B cell (primary cell): ENCODE measurements around the gene SPPL3. TPM values are rescaled to one million over a fixed set of nuclear protein-coding genes. Genes with fewer than 3 reads are reported as not detected.

ENCODE experiments used
- ATAC-seq: fragments of 200-7000 bp; cut with Tn5 transposase; one replicate; pipeline ENCODE4 v1.10.0; 2021; ENCODE audit warnings: low read depth, mild to moderate bottlenecking, moderate number of reproducible peaks, moderate library complexity
- CTCF ChIA-PET: fragments of 350-600 bp; sonication (Branson Sonifier 250); formaldehyde crosslinking; loops from one replicate; lab custom pipeline; 2021; ENCODE audit warnings: antibody characterized with exemption, inconsistent platforms; lab: Charles Lee
- POLR2A ChIA-PET: fragments of 350-600 bp; sonication (Branson Sonifier 250); formaldehyde crosslinking; loops from one replicate; lab custom pipeline; 2021; ENCODE audit warnings: antibody characterized with exemption; lab: Charles Lee
- DNase-seq: peaks from one replicate; pipeline ENCODE4 v3.0.0; 2013
- H2AFZ ChIP-seq: 2 replicates; pipeline ENCODE4 v1.6.1; 2012; ENCODE audit warnings: mild to moderate bottlenecking, low read depth, low read length; ENCODE audit not compliant: insufficient read depth, poor library complexity, severe bottlenecking
- H3K27ac ChIP-seq, 2 donors: 1 replicate in 1 of 2; 2 replicates in 1 of 2; pipeline ENCODE4 v1.5.1; 2012 to 2013; ENCODE audit warnings: low read length in 2 of 2, mild to moderate bottlenecking in 2 of 2, moderate library complexity in 1 of 2
- H3K27me3 ChIP-seq, 4 experiments: fragments of 200-600 bp in 1 of 4; sonication (generic) in 1 of 4; replicated peaks in 1 of 4; 1 replicate in 2 of 4; 2 replicates in 2 of 4; pipeline versions ENCODE4 v1.6.1 to v1.7.0; 2013 to 2016; ENCODE audit warnings: low read length in 3 of 4, mild to moderate bottlenecking in 2 of 4, mixed read lengths in 1 of 4, moderate library complexity in 1 of 4; ENCODE audit not compliant: insufficient read depth in 4 of 4, control insufficient read depth in 3 of 4; ENCODE audit errors: control extremely low read depth in 1 of 4
- H3K36me3 ChIP-seq, 2 experiments: replicated peaks in 1 of 2; 1 replicate in 1 of 2; 2 replicates in 1 of 2; pipeline versions ENCODE4 v1.6.1 to v1.7.1; 2013; ENCODE audit warnings: low read length in 1 of 2; ENCODE audit not compliant: insufficient read depth in 2 of 2, control insufficient read depth in 1 of 2; ENCODE audit errors: control extremely low read depth in 1 of 2, extremely low read depth in 1 of 2
- H3K4me1 ChIP-seq, 2 donors: fragments of 200-600 bp in 1 of 2; sonication (generic) in 1 of 2; 1 replicate in 1 of 2; 2 replicates in 1 of 2; pipeline versions ENCODE4 v1.5.1 to v1.6.1; 2013 to 2017; ENCODE audit warnings: low read length in 2 of 2; ENCODE audit not compliant: control insufficient read depth in 2 of 2, insufficient read depth in 2 of 2
- H3K4me2 ChIP-seq: replicated peaks from 2 replicates; pipeline ENCODE3; 2012; ENCODE audit warnings: mild to moderate bottlenecking, low read depth, low read length; ENCODE audit not compliant: poor library complexity, severe bottlenecking
- H3K4me3 ChIP-seq, 5 experiments: fragments of 200-600 bp in 1 of 5; sonication (generic) in 1 of 5; 1 replicate in 3 of 5; 2 replicates in 2 of 5; pipeline versions ENCODE4 v1.5.1 to v1.7.0; 2011 to 2016; ENCODE audit warnings: low read length in 4 of 5, mild to moderate bottlenecking in 4 of 5, low read depth in 2 of 5, control low read depth in 1 of 5, moderate library complexity in 1 of 5; ENCODE audit not compliant: insufficient read depth in 1 of 5; ENCODE audit errors: control extremely low read depth in 1 of 5, extremely low read depth in 1 of 5
- H3K79me2 ChIP-seq: fragments of 200-600 bp; sonication (generic); one replicate; pipeline ENCODE4 v1.6.0; 2016; ENCODE audit warnings: low read length; ENCODE audit not compliant: control insufficient read depth, insufficient read depth
- H3K9ac ChIP-seq: fragments of 200-600 bp; sonication (generic); 2 replicates; pipeline ENCODE4 v1.6.1; 2017; ENCODE audit warnings: mild to moderate bottlenecking, low read length, moderate library complexity
- H3K9me3 ChIP-seq, 3 donors: one replicate each; pipeline versions ENCODE4 v1.6.1 to v1.7.1; 2013; ENCODE audit warnings: low read length in 2 of 3; ENCODE audit not compliant: control insufficient read depth in 2 of 3, insufficient read depth in 1 of 3; ENCODE audit errors: control extremely low read depth in 1 of 3
- H4K20me1 ChIP-seq: 2 replicates; pipeline ENCODE4 v1.6.0; 2012; ENCODE audit warnings: mild to moderate bottlenecking, low read length; ENCODE audit not compliant: insufficient read depth, control insufficient read depth, poor library complexity, severe bottlenecking
- H3K27ac Mint-ChIP-seq: one replicate; pipeline ENCODE4 v1.8.0; 2021; ENCODE audit warnings: mixed read lengths
- H3K27me3 Mint-ChIP-seq: one replicate; pipeline ENCODE4 v1.8.0; 2021; ENCODE audit warnings: mixed read lengths
- H3K4me1 Mint-ChIP-seq: one replicate; pipeline ENCODE4 v1.8.0; 2021; ENCODE audit warnings: mixed read lengths
- H3K4me3 Mint-ChIP-seq: one replicate; pipeline ENCODE4 v1.8.0; 2021; ENCODE audit warnings: mixed read lengths
- H3K9me3 Mint-ChIP-seq: one replicate; pipeline ENCODE4 v1.8.0; 2022; ENCODE audit warnings: mixed read lengths; ENCODE audit not compliant: insufficient read depth
- EZH2 ChIP-seq: IDR thresholded peaks from 2 replicates; pipeline ENCODE4 v1.6.1; 2012; ENCODE audit warnings: borderline replicate concordance, low read depth, mild to moderate bottlenecking, moderate library complexity, low read length; ENCODE audit not compliant: insufficient read depth, poor library complexity, severe bottlenecking
- WGBS: methylation state at CpG from one replicate; pipeline ENCODE4 v1.1.5; 2013; ENCODE audit warnings: missing lambda C conversion rate; ENCODE audit not compliant: insufficient coverage; 5-methylcytosine and 5-hydroxymethylcytosine counted together
- intact Hi-C: fragments of 100-400 bp; cut with micrococcal nuclease; formaldehyde crosslinking; loops from one replicate; pipeline ENCODE4 v1.10.0; 2022
- polyA plus RNA-seq: library from polyadenylated mRNA; depleted of rRNA; stranded (reverse); fragments of >200 nt; gene quantifications from 2 replicates; pipeline ENCODE4 v1.2.3, GENCODE V29; 2012
- total RNA-seq, 2 donors: library from RNA; stranded (reverse); fragments of 120-200 nt in 1 of 2; gene quantifications; 1 replicate in 1 of 2; 2 replicates in 1 of 2; pipeline versions ENCODE4 v1.2.3 to v1.2.4, GENCODE V29; 2013 to 2022
- TF ChIP-seq, protein P1 (sequence below): fragments of 200-600 bp; IDR thresholded peaks from one replicate; pipeline ENCODE4 v1.8.0; 2022; ENCODE audit warnings: antibody characterized with exemption, mild to moderate bottlenecking

SPPL3 gene
- total and polyA plus RNA-seq, 2 donors (not counting 1 experiment from before 2014, with no cell fraction given), result 12.3 to 43.6 TPM

DNA sequence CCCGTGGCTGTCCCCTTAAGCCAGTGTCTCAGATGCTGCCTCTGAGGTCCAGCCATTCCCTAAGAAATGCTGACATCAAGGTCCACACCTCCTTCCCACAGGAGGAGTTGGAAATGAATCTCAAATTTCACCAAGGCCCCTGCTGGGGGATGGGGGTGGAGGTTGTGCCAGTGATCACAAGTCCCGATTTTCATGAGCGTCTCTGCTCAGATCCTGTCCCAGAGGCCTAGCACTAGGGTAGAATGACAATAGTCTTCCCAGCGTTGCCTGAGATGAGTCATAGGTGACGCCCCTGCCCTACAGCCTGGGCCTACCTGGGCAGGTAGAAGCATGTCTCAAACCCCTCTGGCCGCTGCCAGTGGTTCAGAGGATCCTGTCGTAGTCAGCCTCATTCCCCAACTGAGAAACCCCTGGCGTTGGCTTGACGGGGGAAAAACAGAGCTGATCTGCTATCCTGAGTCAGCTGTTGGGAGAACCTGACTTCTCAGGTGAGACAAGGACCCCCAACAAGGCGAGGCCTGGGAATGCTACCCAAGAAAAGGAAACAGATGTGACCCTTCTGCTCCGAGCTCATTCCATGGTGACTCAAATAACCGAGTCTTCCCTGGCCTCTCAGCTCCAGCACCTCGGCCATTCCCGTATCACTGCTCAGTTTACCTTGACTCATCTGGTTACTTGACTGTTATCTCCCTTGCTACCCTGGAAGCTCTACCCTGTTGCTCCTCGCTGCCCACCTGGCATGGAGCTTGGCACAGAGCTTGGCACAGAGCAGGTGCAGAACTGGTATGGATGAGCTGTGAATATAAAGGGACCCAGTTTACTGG, 21.8 kb upstream of the SPPL3 start:
- Mint-ChIP-seq H3K9me3 (no peaks in the 10 kb centered on the region), H3K4me1 (no peaks in the 10 kb centered on the region), H3K4me3 (no peak overlapping the region), H3K27ac (no peak overlapping the region), H3K27me3 (no peaks in the 10 kb centered on the region)
- no peak for TF ChIP-seq EZH2
- TF ChIP-seq, protein P1, sequence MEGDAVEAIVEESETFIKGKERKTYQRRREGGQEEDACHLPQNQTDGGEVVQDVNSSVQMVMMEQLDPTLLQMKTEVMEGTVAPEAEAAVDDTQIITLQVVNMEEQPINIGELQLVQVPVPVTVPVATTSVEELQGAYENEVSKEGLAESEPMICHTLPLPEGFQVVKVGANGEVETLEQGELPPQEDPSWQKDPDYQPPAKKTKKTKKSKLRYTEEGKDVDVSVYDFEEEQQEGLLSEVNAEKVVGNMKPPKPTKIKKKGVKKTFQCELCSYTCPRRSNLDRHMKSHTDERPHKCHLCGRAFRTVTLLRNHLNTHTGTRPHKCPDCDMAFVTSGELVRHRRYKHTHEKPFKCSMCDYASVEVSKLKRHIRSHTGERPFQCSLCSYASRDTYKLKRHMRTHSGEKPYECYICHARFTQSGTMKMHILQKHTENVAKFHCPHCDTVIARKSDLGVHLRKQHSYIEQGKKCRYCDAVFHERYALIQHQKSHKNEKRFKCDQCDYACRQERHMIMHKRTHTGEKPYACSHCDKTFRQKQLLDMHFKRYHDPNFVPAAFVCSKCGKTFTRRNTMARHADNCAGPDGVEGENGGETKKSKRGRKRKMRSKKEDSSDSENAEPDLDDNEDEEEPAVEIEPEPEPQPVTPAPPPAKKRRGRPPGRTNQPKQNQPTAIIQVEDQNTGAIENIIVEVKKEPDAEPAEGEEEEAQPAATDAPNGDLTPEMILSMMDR, result no peak
- Histone ChIP-seq H2AFZ (no peak overlapping the region), H3K36me3 (no peaks in the 10 kb centered on the region), H3K9me3 (no peaks in the 10 kb centered on the region), H3K4me3 (no peak overlapping the region), H3K27ac (no peak overlapping the region), H3K9ac (no peak overlapping the region), H3K27me3 (no peaks in the 10 kb centered on the region), H3K4me1 (no peaks in the 10 kb centered on the region), H3K4me2 (no peak overlapping the region), H4K20me1 (no peaks in the 10 kb centered on the region), H3K79me2 (no peaks in the 10 kb centered on the region)
- ATAC-seq (no peak), DNase-seq (no peak)
- CTCF ChIA-PET, result no interaction called here
- 94% methylated on average over 13 of the region's 15 CpGs for WGBS
- POLR2A ChIA-PET, result no interaction called here
- intact Hi-C loops, result no loop called here

DNA sequence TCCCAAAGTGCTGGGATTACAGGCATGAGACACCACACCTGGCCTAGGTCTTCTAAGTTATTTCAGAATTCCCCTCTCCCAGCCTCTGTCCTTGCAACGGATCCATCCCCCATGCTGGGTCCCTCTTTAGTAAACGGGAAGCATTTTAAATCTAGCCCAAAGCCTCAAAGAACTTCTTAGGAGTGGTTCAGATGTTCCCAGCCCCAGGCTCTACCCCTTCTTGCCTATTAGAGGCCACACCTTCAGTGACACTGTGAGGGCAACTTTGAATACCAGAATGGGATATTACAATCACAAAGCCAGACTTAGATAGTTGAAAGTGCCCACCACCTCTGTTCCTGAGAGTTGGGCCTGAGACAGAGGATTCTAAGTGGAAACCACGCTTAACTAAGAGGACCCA, 18.1 kb upstream of the SPPL3 start:
- WGBS, result 94% methylated on average over 3 of the region's 3 CpGs
- Histone ChIP-seq H4K20me1 (no peaks in the 10 kb centered on the region), H3K27ac (no peak overlapping the region), H3K4me3 (no peak overlapping the region), H3K4me1 (no peaks in the 10 kb centered on the region), H3K9me3 (peaks cover 3 to 20% (median 6%) of the 10 kb centered on the region in 3 donors), H3K9ac (no peak overlapping the region), H3K27me3 (no peaks in the 10 kb centered on the region), H3K36me3 (no peaks in the 10 kb centered on the region), H3K79me2 (no peaks in the 10 kb centered on the region), H2AFZ (no peak overlapping the region), H3K4me2 (no peak overlapping the region)
- intact Hi-C loops, result no loop called here
- POLR2A ChIA-PET, result interaction anchor here (0.6 kb wide), 1 partner anchor 11 kb away, joined by 6 read pairs; no protein-coding TSS in a partner anchor
- Mint-ChIP-seq H3K4me1 (no peaks in the 10 kb centered on the region), H3K27me3 (no peaks in the 10 kb centered on the region), H3K9me3 (no peaks in the 10 kb centered on the region), H3K27ac (no peak overlapping the region), H3K4me3 (no peak overlapping the region)
- CTCF ChIA-PET, result no interaction called here
- TF ChIP-seq, protein P1, result no peak
- no peak for TF ChIP-seq EZH2
- ATAC-seq (no peak), DNase-seq (no peak)
